Measurements from ENCODE around the gene TMTC1.

Gene TMTC1

DNA sequence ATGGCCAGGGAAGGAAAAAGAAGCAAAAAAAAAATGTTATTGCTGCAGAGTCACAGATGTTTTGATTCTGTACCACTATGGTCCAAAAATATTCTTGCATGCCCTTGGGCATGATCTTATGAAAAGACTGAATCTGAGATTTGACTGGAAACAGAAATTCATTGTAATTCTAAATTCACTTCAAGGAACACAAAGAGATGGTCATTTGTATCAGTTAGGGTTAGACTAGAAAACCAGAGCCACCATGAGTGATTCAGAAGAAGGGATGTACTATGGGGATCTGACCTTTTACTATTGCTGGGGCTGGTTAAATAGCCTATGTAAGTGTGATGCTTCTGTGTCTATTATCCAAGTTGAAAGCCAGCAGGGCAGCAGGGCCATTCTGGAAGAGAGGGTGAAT lies 5.2 kb downstream of the TMTC1 start:
- no peak for DNase-seq

DNA sequence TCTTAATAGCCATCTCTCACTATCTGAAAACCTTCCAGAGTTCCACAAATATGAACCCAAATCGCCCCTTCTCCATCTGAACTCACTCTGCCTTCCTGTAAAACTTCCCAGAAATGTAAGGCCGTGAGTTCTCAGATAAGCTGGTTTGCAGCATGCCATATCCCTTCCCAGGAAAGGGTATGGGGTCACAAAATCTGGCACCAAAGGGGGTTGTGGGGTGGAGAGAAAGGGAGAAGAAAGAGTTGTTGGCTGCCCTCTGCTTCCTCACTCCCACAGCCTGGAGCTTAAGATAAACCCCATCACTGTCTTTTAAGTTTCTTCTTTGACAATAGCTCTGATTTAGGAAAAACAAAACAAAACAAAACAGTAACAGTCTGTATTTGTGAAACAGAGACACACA lies 10.7 kb downstream of the TMTC1 start:
- no peak for DNase-seq

DNA sequence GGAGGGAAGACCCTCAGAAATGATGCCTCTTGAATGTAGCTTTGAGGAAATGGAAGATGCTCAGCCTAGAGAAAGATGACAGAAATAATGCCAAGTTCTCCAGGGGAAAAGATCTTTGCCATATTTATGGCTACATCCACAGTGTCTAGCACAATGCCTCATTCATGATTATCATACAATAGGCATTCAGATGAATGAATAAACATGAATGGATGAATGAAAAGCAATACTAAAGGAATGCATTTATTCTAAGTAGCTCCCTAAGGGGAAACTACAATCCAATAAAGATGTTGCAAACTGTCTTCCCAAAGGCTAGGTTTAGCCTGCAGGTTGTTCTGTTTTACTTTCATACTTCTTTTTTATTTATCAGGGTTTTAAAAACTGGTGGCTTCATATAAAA lies 12.0 kb downstream of the TMTC1 start:
- DNase-seq: no peak

DNA sequence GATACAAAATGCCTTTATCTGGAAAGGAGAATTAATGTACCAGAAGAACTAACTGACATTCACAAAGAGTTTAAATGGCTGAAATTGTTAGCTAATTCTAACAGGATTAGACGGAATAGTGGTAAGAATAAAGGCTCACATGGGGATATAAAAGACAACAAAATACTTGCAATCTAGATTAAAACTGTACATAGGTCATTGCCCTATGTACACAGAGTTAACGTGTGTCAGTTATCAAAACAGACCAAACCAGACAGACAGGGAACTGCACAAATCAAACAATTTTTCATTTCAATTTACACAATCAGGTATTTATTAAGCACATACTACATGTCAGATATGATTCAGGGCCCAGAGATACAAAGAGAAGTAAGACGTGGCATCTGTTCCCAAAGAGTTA lies 12.6 kb downstream of the TMTC1 start:
- DNase-seq: no peak

DNA sequence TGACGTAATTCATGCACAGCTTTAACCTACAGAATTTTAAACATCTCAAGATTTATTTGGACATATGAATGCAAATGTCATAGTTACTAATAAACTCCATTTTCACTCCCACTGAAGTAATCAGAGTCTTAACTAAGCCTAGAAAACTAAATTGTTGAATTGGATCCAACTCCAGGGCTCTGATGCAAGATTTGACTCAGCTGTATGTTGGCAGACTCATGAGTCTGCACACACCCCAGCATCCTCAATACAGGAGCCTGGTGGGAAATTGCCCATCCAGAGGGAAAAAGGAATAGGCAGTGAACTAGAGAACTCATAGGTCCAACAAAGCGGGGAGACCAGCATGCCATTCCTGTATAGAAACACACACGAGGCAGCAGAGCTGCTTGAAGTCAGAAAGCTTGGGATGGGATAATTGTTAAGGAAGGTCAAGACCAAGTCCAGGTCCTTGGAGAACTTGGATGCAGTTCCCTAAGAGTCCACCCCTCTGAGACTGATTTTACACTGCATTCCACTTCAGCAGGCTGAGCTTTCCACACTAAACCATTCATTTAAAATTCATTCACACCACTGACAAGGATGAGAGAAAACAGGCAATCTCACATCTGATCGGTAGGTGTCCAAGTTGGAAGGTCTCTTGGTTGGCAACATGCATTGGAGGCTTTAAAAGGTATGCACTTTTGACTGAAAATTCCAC lies 14.4 kb downstream of the TMTC1 start:
- DNase-seq: no peak

DNA sequence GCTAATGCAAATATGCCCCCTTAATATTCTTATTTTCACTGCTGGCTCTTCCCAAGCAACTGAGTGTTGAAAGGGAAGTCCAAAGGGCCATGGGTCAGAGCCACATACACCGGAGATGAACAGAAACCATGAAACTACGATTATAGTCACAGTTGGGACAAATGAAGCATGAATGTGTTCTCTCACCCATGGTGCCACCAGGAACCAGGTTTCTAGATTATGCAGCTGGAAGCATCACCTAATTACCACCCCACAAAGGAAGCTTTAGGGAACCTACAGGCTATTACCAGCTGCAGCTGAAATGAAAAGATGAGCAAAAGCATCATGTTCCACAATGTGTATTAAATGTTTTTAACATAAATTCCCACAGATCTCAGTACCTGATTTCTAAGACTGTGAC lies 15.4 kb downstream of the TMTC1 start:
- no peak for DNase-seq

DNA sequence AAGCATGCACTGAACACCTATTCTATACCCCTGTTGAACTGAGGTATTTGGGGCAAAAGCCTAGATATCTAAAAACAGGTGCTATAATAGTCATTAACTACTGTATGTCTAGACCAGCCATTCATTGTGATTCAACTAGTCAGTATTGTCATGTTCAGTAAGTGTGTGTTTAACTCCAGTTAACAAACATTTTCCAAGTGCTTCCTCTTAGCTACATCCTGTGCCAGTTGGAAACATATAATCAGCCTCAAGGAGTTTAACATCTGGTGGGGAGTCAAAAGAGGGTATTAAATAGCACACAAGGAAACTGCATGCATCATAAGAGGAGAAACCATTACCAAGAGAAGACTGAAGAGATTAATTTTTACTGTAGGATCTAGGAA lies 20.4 kb downstream of the TMTC1 start:
- DNase-seq: no peak

DNA sequence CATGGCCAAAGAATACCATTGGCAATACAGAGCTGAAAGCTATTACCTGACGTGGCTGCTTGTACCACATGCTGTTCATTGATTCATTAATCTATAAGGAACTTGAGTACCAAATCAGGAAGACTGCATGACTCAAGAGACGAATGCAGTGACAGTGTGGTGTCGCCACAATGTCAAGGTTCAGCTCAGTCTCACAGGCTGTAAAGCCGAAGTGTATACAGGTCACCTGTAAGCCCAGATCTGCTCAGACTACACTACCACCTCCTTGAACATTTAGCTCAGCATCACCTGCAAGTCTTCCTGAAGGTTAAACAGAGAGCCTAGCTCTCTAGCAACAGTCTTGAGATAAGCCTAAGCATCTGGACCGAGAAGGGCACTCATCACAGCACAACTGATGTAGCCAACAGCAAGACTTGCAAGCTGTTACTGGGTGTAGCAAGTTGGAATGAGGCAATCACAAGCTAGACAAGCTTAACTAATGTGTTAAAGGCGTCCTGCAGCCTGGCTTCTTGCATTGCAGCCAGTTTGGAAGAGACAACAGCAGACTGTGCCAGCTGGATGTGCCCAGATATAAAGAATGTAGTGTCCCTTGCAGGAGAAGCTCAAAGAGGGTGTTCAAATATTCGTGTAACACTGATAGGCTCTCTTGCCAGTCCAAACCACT lies 21.0 kb downstream of the TMTC1 start:
- DNase-seq: no peak

DNA sequence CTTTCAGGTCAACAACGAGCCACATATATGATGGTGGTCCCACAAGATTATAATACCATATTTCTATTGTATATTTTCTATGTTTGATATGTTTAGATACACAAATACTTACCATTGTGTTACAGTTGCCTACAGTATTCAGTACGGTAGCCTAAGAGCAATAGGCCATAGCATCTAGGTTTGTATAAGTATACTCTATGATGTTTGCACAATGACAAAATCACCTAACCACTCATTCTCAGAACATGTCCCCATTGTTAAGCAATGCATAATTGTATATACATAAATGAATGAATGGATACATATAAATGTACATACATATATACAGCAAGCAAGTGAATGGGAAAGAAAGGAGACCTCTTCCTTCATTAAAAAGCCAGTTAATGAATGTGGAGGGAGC lies 23.8 kb downstream of the TMTC1 start:
- DNase-seq: no peak

DNA sequence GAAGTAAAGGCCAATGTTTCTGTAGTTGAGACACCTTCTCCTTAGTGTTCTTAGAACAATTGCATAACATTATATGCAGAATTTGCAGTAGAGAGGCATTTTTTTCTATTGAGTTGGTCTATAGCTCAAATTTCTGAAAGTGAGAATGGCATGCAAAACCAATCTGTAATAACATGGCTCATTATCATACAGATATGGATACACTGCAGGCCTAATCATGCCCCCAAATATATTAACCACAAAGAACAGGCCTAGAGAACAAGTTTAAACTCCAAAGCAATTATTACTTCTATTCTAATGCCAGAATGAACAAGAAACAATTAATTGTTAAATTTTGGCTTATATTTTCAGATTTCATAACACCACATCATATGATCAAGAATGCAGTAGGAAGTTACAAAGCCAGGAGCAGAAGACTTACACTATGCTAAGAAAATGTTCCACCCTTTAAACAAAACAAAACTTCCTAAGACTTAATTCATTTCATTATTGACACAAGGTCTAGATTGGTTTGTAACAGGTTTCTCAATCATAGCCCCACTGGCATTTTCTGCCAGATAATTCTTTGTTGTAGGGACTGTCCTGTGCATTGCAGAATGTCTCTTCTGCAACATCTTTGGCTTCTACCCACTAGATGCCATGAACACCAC lies 26.9 kb downstream of the TMTC1 start:
- DNase-seq: no peak

DNA sequence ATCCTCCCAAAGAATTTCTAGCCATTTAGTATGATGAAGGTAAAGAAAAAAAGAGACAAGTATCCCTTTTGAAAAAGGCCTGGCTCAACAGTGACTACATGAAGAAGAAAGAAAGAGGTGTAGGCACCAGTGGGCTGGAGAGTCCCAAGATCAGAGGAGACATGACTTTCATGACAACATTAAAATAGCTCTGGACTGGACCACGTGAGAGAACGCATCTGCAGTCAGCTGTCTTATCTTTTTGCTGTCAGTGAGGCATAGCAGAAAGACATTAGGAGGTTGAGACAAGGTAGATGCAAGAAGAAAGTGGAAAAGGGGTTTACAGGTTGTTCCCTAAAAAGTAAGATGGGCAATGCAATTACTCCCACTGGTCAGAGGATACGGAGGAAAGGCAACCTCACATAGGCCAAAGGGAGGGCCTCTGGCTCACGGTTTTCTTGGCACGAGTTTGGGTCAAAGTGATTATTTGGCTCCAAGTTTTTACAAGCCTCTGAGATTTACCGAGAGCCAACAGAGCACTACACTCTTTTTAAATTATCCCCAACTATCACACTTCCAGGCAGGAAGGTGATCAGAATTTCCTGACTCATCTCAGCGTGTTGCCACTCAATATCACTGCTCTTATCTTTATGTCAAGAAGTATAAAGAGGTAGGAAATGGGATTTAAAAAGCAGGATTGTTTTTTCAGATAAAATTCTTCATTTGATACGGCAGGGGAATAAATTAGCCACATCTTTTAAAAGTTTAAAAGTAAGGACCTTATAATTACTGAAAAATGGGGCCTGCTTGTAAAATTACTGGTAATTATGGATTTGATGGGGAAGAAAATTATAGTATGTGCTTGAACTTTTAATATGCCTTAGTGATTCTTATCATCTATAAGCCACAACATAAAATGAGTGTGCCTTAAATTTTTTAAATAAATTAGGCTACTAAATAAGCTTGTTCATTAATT lies 29.2 kb downstream of the TMTC1 start:
- no peak for DNase-seq

DNA sequence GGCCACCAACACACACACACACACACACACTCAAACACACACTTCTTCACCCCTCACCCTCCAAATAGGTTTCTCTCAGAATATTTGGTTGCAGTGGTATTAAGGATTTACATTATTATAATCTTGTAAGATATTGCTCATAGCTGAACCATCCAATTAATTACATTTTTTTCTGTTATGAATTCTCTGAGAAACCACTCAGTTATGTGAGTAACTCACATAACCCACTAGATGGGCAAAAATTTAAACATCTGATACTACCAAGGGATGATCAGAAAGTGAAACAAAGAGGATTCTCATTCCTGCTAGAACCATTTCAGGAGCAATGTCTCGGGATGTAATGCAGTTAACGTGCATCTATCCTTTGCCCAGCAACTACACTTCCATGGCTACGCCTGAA lies 31.6 kb downstream of the TMTC1 start:
- DNase-seq: no peak

DNA sequence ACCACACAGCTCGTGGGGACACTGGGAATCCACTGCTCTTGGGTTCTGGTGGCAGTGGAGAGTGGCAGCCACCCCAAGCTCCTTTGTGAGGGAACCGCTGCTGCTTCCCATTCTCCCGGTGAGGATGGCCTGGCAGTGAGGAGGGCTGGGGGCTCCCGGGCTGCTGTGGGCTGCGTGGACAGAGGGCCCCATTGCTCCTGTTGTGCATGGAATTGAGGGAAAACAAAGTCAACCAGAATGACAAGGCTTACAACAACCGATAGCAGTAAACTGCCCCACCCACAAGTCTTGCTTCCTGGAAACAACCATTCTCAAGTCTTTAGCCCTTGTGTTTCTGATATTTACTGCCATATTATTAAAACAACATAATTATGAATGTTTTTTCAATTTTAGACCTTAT lies 32.1 kb downstream of the TMTC1 start:
- DNase-seq: no peak

DNA sequence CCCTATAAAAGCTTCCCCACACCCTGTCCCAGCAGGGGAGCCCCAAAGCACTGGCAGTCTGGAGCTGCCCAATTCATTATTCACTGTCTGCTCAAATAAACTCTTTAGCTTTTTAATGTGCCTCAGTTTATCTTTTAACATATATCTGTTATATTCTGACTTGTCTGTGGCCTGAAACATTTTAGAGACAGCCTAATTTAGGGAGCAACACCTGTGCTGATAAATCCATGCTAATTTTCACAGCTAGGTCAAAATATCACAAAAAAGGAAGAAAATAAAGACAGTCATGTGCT lies 32.9 kb downstream of the TMTC1 start:
- no peak for DNase-seq

DNA sequence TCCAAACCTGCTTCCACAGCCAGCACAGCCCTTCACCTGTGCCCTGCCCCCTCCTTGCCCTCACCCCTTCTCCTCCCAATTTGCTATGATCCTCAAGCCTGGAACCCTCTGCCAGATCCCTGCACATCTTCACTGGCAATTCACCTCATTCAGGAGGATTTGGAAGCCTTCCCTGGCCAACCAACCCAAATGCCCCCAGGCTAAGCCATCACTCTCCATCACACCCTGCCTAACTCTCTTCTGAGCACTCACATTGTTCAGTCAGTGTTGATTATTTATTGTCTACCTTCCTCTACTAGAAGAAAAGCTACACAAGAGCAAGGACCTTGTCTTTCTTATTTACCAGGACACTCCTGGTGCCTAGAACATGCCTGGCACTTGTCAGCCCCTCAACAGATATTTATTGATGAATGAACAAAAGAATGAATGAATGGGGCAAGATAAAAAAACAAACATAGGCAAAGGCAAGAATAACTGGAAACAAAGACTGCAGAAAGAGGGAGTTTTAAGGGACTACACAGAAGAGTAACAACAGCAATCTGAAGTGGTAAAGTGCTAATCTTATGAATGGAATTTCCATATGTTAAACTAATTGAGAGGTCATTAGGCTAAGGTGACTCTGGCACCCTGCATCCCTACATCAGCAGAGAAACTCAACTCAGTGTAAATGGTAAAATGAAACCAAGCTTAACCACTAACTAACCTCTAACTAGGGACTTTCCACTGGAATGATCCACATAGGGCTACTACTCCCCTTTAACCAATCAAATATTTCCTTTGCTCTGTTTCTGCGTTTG lies 33.4 kb downstream of the TMTC1 start:
- no peak for DNase-seq

DNA sequence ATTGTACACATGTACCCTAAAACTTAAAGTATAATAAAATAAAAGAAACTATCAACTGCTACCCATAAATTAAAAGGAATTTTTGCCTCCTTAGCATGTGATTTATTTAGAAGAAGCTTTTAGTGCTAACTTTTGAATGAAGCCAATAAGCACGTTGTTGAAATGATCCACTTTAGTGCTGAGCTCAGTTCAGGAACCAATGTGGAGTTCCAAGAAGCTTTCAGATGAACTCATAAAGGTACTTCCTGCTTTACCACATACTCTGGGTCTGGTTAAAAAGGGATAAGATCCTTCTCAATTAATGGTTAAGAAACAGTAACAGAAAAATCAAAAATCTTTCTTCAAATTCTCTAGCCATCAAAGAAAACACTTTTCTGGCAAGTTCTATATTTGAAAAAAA lies 39.4 kb downstream of the TMTC1 start:
- no peak for DNase-seq

DNA sequence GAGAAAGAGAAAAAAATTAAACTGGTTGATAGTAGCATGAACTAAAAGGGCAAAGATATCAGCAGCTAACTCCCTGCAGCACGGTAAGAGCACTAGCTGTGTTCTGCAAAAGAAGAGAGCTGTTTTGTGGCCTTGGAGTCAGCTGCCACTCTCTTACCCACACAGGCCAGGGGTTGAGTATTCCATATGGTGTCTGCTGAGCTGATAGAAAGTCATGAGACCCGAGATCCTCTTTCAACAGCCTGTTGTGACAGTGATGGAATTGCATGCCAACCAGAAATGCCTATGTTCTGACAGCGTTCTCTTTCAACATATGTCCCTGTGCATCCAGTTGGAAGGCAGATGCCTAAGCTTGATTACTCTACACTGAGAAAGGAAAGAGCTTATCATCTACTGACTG lies 39.9 kb downstream of the TMTC1 start:
- DNase-seq: no peak

DNA sequence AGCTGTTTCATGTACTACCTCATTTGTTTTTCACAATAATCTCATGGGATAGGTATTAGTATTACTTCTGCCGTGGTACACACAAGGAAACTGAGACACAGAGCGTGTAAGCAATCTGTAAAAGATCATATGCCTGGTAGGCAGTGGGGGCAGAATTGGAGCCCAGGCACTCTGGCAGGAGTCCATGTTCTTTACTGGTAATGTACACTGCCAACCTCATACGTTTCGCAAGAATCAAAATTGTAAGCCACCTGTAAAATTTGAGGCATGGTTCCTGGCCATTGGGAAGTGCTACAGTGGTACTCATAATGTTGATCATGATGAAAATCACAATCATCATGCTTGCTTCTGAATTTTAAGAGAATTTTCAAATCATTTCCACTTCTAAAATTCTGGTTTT lies 40.7 kb downstream of the TMTC1 start:
- no peak for DNase-seq

DNA sequence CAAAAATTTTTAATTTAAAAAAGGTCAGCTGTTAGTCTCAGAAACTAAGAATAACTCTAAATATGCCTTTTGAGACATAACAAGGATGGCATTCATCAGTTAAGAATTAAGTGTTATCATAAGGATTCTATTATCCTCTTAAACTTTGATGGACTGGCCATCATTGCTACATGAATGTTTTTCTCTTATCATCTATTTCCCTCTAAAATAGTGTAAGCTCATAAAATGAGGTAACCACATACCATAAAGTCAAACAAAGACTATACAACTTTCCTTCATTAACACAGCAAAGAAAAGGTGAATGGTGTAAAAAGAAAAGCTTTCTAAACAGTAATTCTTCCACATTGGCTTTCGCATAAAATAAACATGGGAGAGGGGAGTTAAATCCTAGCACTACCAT lies 41.1 kb downstream of the TMTC1 start:
- DNase-seq: no peak

DNA sequence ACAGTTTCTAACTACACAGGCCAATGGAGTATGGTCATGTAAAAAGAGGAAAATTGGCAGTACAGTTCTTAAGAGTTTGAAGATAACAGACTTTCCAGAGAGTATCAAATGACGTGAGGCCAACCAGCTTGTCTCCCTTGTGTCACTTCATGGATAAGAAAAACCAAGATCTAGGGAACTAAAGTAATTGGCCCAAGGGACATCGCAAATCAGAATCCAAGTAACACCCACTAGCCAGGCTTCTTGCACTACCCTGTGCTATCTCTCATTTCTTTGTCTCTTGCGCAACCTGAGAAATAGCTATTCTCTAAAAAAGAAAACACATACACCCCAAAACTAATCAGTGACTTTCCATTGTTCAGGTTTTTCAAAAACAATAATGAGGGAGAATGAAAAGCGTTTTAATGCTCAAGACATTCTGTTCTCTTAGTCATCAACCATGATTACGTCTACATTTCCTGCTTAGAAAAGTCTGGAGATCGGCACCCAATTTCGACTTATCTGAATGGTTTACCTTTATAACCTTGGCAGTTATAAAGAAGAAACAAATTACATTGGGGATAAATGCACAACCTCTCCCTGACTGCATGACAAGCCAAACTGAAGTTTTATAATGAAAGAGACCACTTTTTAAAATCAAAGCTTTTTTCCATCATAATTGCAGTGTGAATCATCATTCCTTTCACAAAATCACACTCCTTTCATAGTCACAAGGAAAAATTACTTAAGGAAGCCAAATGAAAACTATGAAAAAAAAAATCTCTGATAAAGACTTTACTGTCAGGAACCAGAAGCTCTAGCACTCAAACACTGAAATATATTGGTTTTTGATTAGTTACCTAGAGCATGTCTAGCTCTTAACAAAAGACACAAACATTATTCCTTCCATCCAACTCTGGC lies 42.1 kb downstream of the TMTC1 start:
- no peak for DNase-seq

DNA sequence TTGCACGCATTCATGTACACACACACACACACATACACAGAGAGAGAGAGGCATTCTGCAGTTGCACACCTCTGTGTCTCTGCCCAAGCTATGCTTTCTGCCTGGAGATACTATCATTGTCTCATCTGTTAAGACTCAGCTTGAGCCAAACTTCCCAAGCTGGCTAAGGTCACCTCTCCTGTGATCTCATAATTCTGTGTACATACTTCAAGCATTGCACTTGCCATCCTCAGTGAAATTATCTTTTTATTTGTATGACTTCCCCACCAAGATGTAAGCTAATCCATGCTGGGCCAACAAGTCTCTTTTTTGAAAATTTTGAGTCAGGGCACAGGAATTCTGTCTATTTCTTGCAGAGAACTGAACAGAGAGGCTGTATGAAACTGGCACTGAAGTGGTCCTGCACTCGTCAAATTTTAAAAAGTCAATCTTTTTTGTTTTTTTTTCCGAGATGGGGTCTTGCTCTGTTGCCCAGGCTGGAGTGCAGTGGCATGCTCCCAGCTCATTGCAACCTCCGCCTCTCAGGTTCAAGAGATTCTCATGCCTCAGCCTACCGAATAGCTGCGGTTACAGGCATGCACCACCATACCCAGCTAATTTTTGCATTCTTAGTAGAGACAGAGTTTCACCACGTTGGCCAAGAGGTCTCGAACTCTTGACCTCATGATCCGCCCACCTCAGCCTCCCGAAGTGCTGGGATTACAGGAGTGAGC lies 44.3 kb downstream of the TMTC1 start:
- no peak for DNase-seq
